GM19328 (cell line): ENCODE results near the gene RPS6KC1.
A peak's percentile ranks its signal among the peaks of the same experiment; 100 is the strongest.
"Not testable (repeated sequence)": the region's sequence is repeated elsewhere in the genome, so short reads cannot be mapped to it uniquely, and the experiment has no call there.

Experiments used
- ATAC-seq: cut with Tn5 transposase; IDR thresholded peaks from one replicate; pipeline ENCODE4 v1.9.1; 2021; ENCODE audit warnings: mild to moderate bottlenecking, moderate library complexity; ENCODE audit not compliant: unreplicated experiment

Gene RPS6KC1

GRCh38 chr1:213201380-213202155, 150.5 kb downstream of the RPS6KC1 start:
- no peak for ATAC-seq

- no peak for ATAC-seq
Measured at GRCh38 chr1:213211201-213211600, 160.2 kb downstream of the RPS6KC1 start.

DNA sequence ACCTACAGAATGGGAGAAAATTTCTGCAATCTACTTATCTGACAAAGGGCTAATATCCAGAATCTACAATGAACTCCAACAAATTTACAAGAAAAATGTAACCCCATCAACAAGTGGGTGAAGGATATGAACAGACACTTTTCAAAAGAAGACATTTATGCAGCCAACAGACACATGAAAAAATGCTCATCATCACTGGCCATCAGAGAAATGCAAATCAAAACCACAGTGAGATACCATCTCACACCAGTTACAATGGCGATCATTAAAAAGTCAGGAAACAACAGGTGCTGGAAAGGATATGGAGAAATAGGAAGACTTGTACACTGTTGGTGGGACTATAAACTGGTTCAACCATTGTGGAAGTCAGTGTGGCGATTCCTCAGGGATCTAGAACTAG, 168.0 kb downstream of the RPS6KC1 start:
- not testable (repeated sequence) for ATAC-seq

DNA sequence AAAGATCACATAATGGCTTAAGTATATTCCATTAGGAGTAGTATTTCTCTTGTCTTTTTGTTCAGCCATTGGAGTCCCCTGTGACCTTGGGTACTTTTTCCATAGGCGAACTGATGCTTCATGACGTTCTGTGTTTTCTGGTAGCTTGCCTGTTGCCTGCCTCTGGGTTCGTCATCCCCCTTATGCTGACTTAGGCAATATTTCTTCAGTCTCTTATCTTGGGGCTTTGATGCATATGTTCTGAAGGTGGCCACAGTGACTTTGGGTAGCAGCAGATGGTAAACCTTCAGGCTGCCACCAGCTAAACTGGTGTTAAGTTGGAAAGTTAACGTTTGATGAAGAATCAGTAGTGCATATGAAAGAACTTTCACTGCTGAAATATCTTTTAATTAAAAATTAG, 170.2 kb downstream of the RPS6KC1 start:
- ATAC-seq, result no peak

DNA sequence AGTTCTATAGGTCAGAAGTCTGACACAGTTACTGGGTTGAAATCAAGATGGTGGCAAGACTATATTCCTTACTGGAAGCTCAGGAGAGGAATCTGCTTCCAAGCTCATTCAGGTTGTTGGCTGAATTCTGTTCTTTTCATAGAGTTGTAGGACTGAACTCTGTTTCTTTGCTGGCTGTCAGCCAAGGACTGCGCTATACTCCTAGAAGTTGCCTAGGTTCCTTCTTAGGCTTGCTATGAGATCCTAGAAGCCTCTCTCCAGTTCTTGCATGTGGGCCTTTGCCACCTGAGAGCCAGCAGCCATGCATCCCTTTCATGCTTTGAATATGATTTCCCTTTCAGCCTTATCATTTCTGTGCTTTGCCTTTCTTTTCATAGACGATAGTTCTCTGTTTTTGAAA, 176.4 kb downstream of the RPS6KC1 start:
- no peak for ATAC-seq

GRCh38 chr1:213231795-213232231, 180.8 kb downstream of the RPS6KC1 start:
- ATAC-seq, result no peak

GRCh38 chr1:213242883-213243282, 191.8 kb downstream of the RPS6KC1 start:
- no peak for ATAC-seq

GRCh38 chr1:213244664-213245091, 193.6 kb downstream of the RPS6KC1 start:
- no peak for ATAC-seq

- no peak for ATAC-seq
Measured at GRCh38 chr1:213245260-213245910, 194.3 kb downstream of the RPS6KC1 start.

GRCh38 chr1:213247038-213247437, 196.0 kb downstream of the RPS6KC1 start:
- ATAC-seq, result no peak

- no peak for ATAC-seq
Measured at GRCh38 chr1:213249395-213249794, 198.4 kb downstream of the RPS6KC1 start.

DNA sequence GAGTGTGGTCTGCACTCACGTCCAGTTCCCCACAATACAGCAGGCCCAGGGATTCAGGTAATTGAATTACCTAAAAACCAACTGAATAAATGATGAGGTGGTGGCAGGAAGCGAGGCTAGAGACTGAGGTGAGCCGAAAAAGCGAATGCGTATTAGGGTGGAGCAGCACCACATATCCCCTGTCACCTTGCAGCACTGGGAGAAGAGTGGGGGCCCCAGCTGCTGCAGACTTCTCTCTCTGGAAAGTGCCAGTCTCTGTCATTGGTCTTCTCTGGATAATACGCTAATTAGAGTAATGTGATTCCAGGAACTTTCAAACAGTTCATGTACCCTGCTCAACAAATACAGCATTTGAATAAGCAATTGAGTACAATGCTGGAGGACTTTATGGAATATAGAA, 199.0 kb downstream of the RPS6KC1 start:
- ATAC-seq, result no peak

GRCh38 chr1:213250446-213250845, 199.4 kb downstream of the RPS6KC1 start:
- ATAC-seq, result no peak

- no peak for ATAC-seq
Measured at GRCh38 chr1:213251972-213252371, 200.9 kb downstream of the RPS6KC1 start.

- peak; percentile 97 for ATAC-seq
Measured at GRCh38 chr1:213256438-213257087, 205.5 kb downstream of the RPS6KC1 start.

DNA sequence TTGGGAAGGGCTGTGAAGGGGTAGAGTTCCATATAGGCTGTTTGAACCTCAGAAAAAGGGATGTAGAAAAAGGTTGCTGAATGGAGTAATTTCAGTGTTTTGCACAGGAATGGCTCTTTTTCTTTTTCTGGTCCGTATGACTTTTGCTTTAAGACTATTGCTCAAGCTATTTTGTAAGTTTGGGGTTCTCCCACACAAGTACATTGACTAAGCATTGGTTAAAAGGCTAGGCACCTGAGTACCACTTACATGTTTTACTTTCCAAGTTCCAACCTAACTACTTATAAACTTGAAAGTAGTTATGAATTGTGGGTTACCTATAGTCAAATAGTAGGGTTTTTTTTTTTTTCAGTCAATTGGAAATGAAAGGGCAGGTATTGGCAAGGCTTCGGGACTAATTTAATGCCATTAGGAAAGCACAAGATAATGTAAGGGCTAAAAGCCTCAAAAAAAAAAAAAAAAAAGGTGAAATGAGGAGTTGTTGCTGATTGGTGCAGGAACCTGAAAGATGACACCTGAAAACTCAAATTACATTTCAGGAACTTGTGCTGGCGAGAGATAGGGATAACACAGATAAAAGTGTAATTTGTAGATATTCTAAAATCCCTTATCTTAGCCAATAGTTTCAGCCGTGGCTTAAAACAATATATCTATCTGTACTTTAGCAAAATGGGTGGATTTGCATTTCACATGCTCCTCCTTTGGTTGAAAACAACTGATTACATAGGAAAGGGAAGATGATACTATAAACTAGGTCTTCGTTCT, 209.5 kb downstream of the RPS6KC1 start:
- no peak for ATAC-seq

GRCh38 chr1:213264531-213264930, 213.5 kb downstream of the RPS6KC1 start:
- no peak for ATAC-seq

DNA sequence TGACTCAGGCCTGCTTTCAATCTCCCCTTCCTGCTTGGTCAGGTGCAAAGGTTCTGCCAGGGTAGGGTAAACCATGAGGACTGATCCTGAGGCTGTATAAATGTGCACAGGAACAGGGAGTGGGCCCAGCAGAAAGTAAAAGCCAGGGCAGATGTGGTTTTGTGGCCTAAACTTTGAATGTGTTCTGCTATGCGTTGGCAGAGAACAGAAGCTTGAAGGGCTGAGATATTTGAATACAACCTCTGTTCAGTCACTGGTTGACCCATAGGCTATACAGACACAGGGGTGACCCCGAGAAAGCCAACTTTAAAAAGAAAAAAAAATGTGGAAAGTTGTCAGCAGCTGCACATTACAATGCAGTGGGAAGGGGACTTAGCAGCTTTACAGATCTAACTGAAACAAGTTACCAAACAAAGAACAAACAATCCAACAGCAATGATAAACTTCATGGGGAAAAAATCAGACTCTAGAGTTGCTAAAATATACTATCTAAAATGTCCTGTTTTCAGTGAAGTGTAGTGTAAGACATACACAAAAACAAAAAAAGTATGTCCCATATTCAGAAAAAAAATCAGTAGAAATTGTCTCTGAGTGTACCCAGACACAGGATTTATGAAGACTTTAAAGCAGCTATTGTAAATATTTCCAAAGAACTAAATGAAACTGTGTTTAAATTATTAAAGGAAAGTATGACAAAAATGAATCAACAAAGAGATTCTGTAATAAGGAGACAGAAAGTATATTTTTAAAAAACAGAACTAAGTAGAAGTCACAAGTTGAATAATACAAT, 216.1 kb downstream of the RPS6KC1 start:
- ATAC-seq, result no peak

- ATAC-seq, result no peak
Measured at GRCh38 chr1:213268221-213268620, 217.2 kb downstream of the RPS6KC1 start.

- no peak for ATAC-seq
Measured at GRCh38 chr1:213269829-213270228, 218.8 kb downstream of the RPS6KC1 start.
